Upper lobe of right lung (tissue), 1 donor: ENCODE measurements around the gene LAMTOR3. TPM values are rescaled to one million over a fixed set of nuclear protein-coding genes. Genes with fewer than 3 reads are reported as not detected.
"Not testable (repeated sequence)": the region's sequence is repeated elsewhere in the genome, so short reads cannot be mapped to it uniquely, and the experiment has no call there.

Source experiments
- ATAC-seq: fragments of 200-7000 bp; cut with Tn5 transposase; one replicate; pipeline ENCODE4 v1.9.1; 2020; ENCODE audit warnings: mild to moderate bottlenecking, moderate library complexity
- DNase-seq: peaks from one replicate; pipeline ENCODE4 v3.0.0-alpha.2; 2020
- H3K27ac ChIP-seq: fragments of 200-600 bp; one replicate; pipeline ENCODE4 v1.8.0; 2022
- H3K27me3 ChIP-seq: fragments of 200-600 bp; one replicate; pipeline ENCODE4 v1.8.0; 2022; ENCODE audit warnings: mild to moderate bottlenecking
- H3K36me3 ChIP-seq: fragments of 200-600 bp; one replicate; pipeline ENCODE4 v1.8.0; 2022
- H3K4me1 ChIP-seq: fragments of 200-600 bp; one replicate; pipeline ENCODE4 v1.8.0; 2022
- H3K4me3 ChIP-seq: fragments of 200-600 bp; one replicate; pipeline ENCODE4 v1.8.0; 2022; ENCODE audit warnings: mild to moderate bottlenecking
- H3K9me3 ChIP-seq: fragments of 200-600 bp; one replicate; pipeline ENCODE4 v1.8.0; 2022
- intact Hi-C: fragments of 100-400 bp; cut with DNase I; formaldehyde crosslinking; loops from one replicate; pipeline ENCODE4 v1.11.0; 2022
- total RNA-seq: library from RNA; stranded (reverse); fragmentation: NEBNext Ultra II Directional; extraction: Animal tissue kit (Norgen Biotek cat#: 25700); gene quantifications from one replicate; pipeline ENCODE4 v1.2.1, GENCODE V29; 2021
- TF ChIP-seq, protein P1 (sequence below): fragments of 200-600 bp; IDR thresholded peaks from one replicate; pipeline ENCODE4 v1.8.0; 2022; ENCODE audit warnings: antibody characterized with exemption
- donor health status: DM: no; HTN: yes; CAD: no; lungs with severe emphysema.

Gene LAMTOR3
- total RNA-seq, 1 donor from 2014 or later, result 43.5 TPM

DNA sequence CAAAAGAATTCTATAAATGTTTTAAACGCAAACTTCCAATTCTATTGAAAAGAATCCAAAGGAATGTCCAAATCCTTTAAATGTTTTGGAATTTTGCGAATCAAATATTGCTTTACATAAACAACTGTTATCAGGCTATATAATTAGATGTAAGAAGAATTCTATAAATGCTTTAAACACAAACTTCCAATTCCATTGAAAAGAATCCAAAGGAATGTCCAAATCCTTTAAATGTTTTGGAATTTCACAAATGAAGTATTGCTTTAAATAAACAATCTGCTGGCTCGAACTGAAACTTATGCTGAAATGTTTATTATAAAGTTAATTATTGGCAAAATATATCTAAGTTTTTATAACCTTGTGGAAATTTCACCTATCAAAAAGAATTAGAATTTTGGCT is 61.5 kb downstream of the LAMTOR3 start:
- TF ChIP-seq, protein P1, sequence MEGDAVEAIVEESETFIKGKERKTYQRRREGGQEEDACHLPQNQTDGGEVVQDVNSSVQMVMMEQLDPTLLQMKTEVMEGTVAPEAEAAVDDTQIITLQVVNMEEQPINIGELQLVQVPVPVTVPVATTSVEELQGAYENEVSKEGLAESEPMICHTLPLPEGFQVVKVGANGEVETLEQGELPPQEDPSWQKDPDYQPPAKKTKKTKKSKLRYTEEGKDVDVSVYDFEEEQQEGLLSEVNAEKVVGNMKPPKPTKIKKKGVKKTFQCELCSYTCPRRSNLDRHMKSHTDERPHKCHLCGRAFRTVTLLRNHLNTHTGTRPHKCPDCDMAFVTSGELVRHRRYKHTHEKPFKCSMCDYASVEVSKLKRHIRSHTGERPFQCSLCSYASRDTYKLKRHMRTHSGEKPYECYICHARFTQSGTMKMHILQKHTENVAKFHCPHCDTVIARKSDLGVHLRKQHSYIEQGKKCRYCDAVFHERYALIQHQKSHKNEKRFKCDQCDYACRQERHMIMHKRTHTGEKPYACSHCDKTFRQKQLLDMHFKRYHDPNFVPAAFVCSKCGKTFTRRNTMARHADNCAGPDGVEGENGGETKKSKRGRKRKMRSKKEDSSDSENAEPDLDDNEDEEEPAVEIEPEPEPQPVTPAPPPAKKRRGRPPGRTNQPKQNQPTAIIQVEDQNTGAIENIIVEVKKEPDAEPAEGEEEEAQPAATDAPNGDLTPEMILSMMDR, result no peak

DNA sequence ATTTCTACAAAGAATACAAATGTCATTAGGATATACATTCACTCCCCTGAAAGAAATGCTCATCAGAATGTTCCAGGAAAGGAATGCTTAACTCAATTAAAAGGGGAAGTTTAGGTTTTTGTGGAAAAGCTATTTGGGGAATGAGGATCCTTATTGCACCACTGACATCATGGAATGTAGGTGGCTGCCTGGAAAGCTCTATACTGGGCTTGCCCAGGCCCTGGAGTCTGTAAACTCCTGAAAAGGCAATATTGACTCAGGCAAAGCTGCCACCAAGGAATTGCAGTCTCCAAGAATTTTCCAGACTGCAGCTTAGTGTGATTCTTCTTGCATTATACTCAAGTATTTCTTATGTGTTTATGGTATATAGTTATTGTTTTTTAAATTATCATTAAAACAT is 61.9 kb downstream of the LAMTOR3 start:
- no peak overlapping the region for H3K27ac ChIP-seq
- peaks cover 9% of the 10 kb centered on the region for H3K4me1 ChIP-seq
- TF ChIP-seq, protein P1, result no peak
- no peak overlapping the region for H3K4me3 ChIP-seq
- DNase-seq (no peak), ATAC-seq (peak; percentile 22)
- no peaks in the 10 kb centered on the region for H3K9me3 ChIP-seq
- intact Hi-C loops, result no loop called here
- no peaks in the 10 kb centered on the region for H3K27me3 ChIP-seq
- H3K36me3 ChIP-seq, result no peaks in the 10 kb centered on the region

More for the DNA sequence above, 61.5 kb downstream of the LAMTOR3 start:
- Histone ChIP-seq H3K9me3 (no peaks in the 10 kb centered on the region), H3K4me3 (no peak overlapping the region), H3K36me3 (no peaks in the 10 kb centered on the region), H3K4me1 (peaks cover 9% of the 10 kb centered on the region), H3K27me3 (no peaks in the 10 kb centered on the region), H3K27ac (no peak overlapping the region)
- DNase-seq, result no peak
- no peak for ATAC-seq
- intact Hi-C loops, result no loop called here

DNA sequence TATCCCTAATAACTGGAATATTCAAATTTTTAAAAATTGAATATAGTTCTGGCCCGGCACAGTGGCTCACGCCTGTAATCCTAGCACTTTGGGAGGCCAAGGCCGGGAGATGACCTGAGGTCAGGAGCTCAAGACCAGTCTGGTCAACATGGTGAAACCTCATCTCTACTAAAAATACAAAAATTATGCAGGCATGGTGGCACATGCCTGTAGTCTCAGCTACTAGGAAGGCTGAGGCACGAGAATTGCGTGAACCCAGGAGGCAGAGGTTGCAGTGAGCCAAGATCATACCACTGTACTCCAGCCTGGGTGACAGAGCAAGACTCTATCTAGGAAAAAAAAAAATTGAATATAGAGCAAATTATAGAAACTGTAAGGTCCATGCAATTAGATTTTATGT is 64.2 kb downstream of the LAMTOR3 start:
- intact Hi-C loops, H3K27ac ChIP-seq, H3K4me3 ChIP-seq, H3K9me3 ChIP-seq, DNase-seq, ATAC-seq, H3K36me3 ChIP-seq, H3K27me3 ChIP-seq, H3K4me1 ChIP-seq: not testable (repeated sequence)

DNA sequence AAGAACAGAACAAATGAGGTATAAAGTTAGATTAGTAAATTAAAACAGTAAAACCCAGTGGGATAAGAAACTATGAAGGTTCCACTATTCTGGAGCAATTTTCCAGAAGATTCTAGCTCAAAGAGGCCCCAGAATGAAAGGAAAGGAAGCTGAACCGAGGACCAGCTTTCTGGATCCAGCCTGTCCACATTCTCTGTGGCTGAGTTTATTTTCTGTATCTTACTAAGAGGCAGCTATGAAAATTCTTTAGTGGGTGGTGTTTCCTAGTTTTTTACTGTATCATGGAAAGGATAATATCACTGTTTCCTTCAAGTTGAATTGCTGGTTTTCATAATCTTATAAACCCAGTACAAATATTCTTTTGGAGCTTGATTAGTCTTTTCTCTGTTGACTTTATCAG is 65.8 kb downstream of the LAMTOR3 start:
- TF ChIP-seq, protein P1, result no peak
- H3K9me3 ChIP-seq, result no peaks in the 10 kb centered on the region
- no peak overlapping the region for H3K4me3 ChIP-seq
- H3K36me3 ChIP-seq, result no peaks in the 10 kb centered on the region
- no peaks in the 10 kb centered on the region for H3K27me3 ChIP-seq
- peaks cover 8% of the 10 kb centered on the region for H3K4me1 ChIP-seq
- ATAC-seq (no peak), DNase-seq (no peak)
- no peak overlapping the region for H3K27ac ChIP-seq
- intact Hi-C loops, result no loop called here

Other genes starting within 250 kb of the LAMTOR3 start
- not detected for gene C4orf54, start 236.6 kb downstream of the LAMTOR3 start, total RNA-seq
- 8.9 TPM for gene DAPP1, start 77.6 kb downstream of the LAMTOR3 start, total RNA-seq
- gene DNAJB14, start 52.2 kb upstream of the LAMTOR3 start, total RNA-seq, result 61.7 TPM
- gene H2AZ1, start 55.8 kb upstream of the LAMTOR3 start, total RNA-seq, result 132 TPM